Choroid plexus epithelial cell (primary cell): ENCODE results near the gene DENND6B.

Source experiments
- DNase-seq: peaks from one replicate; pipeline ENCODE4 v3.0.0-alpha.2; 2010; ENCODE audit warnings: low read depth
- H3K4me3 ChIP-seq: 2 replicates; pipeline ENCODE4 v1.5.1; 2011; ENCODE audit warnings: low read depth, mild to moderate bottlenecking, control low read depth, low read length, moderate library complexity
- TF ChIP-seq, protein P1 (sequence below): conservative IDR thresholded peaks from 2 replicates; pipeline ENCODE4 v1.5.1; 2011; ENCODE audit warnings: low read depth, mild to moderate bottlenecking, control low read depth, inconsistent platforms, low read length, moderate library complexity

DENND6B gene

GRCh38 chr22:50317674-50318073 lies 9.1 kb downstream of the DENND6B start:
- no peak for DNase-seq
- TF ChIP-seq, protein P1, sequence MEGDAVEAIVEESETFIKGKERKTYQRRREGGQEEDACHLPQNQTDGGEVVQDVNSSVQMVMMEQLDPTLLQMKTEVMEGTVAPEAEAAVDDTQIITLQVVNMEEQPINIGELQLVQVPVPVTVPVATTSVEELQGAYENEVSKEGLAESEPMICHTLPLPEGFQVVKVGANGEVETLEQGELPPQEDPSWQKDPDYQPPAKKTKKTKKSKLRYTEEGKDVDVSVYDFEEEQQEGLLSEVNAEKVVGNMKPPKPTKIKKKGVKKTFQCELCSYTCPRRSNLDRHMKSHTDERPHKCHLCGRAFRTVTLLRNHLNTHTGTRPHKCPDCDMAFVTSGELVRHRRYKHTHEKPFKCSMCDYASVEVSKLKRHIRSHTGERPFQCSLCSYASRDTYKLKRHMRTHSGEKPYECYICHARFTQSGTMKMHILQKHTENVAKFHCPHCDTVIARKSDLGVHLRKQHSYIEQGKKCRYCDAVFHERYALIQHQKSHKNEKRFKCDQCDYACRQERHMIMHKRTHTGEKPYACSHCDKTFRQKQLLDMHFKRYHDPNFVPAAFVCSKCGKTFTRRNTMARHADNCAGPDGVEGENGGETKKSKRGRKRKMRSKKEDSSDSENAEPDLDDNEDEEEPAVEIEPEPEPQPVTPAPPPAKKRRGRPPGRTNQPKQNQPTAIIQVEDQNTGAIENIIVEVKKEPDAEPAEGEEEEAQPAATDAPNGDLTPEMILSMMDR, result no peak
- no peak overlapping the region for H3K4me3 ChIP-seq

- TF ChIP-seq, protein P1, result no peak
- no peak overlapping the region for H3K4me3 ChIP-seq
- no peak for DNase-seq
Observed at GRCh38 chr22:50317178-50317577, 9.6 kb downstream of the DENND6B start.

DNA sequence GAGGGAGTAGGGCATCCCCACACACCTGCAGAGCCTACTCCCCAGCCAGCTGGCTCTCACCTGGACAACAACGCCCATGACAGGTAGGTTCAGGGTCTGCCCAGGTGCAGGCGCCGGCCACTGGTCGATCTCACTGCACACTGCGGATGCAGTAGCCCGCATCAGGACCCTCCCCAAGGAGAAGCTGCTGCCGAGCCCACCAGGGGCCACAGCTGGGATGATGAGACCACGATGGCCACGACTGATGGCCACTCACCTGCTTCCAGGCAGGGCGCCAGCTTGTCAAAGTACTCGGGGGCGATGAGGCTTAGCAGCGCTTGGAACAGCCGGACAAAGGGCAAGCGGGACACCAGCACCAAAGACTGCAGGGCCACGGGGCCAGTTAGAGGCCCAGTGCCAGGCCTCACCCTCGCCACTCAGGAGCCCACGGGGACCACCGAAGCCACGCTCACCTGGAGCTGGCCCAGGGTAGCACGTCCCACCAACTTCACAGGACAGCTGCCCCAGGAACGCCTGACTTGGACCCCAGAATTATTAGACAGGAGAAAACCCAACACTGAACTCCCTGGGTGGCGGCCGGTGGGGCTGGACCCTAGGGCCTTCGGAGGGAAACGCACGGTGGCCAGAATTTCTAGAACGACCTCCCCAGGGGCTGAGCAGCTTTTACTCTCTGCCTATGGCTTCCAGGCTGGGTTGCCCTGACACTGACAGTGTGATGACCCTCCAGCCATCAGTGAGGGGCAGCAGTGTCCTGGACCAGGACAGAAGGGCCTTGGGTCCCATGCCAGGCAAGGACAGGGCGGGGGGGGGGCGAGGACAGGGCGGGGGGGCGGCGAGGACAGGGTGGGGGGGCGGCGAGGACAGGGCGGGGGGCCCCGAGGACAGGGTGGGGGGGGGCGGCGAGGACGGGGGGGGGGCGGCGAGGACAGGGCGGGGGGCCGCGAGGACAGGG lies 10.4 kb downstream of the DENND6B start:
- no peak overlapping the region for H3K4me3 ChIP-seq
- TF ChIP-seq, protein P1, result no peak
- DNase-seq, result no peak

DNA sequence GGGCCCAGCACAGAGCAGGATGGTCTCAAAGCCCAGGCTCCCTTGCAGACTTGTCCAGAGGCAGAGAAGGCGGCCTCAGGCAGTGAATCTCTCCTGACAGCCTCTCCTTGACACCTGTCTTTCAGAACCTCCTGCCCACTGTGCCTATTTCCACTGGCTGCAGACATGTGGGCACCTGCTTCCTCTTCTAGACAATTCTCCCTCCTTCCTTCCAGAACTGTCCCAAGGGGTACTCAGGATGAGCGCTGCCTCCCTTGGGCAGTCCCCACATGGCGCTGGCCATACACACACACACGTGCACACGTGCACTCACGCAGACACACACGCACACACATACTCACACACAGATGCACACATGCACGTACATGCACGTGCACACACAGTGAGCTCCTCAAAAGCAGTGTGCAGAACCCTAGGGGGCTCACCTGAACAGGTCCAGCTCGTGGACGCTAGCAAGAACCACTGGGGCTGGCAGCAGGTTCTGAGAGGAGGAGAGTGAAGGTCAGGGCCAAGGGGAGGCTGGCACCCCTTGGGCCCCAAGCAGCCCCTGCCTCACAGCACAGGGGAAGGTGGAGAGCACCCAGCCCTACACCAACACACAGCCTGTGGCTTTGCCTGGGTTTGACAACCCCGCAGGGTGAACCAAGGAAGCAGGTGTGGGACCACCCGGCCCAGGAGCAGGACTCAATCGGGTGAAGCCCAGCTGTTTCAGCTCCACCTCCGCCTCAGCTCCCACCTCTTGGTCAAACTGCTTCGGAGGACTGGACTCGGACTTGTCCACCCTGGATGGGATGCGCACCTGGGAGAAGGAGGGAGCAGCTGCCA lies 11.3 kb downstream of the DENND6B start:
- TF ChIP-seq, protein P1, result no peak
- no peak overlapping the region for H3K4me3 ChIP-seq
- DNase-seq, result no peak

DNA sequence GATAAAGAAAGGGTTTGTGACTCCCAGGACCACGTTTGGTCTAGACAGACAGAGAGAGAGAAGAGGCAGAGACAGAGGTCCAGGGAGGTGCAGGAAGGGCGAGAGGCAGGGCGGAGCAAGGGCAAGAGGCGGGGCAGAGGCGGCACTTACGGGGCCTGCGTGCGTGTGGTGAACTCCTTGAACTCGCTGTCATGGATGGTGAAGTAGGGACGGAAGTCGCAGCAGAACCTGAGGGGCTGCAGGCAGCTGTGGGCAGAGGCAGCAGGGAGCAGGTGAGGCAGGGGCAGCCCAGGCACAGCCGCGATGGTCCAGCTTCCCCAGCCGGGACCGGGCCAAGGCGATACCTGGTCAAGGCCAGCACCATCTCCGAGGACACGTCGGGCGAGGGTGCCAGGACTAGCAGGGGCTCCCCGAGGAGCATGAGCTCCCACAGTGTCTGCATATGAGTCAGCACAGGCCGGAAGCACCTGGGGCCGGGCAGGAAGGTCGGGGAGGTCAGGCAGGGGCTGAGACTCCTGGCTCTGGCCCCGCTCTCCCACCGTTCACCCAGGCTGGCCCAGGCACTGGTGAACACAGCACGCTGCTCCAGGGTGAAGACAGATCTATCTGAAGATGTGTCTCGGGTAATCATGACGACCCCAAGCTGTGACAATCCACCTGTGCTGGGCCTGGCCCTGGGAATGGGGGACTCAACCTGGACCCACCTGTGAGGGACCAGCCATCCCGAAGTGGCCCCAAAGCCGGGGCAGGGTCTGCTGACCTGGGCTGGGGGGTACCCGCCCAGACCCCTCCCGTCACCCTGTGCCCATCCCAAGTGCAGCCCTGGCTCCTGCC lies 12.1 kb downstream of the DENND6B start:
- no peak overlapping the region for H3K4me3 ChIP-seq
- DNase-seq, result no peak
- TF ChIP-seq, protein P1, result no peak

DNA sequence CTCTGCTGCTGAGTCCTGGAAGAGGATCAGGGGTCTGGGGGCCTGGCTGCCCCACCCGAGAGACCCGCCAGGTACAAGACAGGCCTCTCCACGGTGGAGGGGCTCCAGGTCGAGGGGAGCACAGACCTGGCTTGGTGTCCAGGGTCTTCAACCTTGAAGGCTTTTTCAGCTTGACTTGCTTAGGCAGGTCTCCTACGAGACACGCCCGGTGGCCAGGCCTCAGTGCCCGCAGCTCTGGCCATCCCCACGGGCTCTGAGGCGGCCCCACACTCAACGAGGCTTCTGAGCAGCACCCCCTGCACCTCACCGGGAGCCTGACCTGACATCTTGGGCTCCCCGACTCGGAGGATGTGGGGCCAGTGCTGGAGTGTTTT lies 12.7 kb downstream of the DENND6B start:
- no peak for DNase-seq
- no peak overlapping the region for H3K4me3 ChIP-seq
- TF ChIP-seq, protein P1, result no peak
